Sigmoid colon (tissue), 7 donors: ENCODE data around the gene PRCP. TPM values are rescaled to one million over a fixed set of nuclear protein-coding genes. Genes with fewer than 3 reads are reported as not detected.

Experiments used
- DNase-seq: peaks from one replicate; pipeline ENCODE4 v3.0.0-alpha.2; 2019
- H3K27ac ChIP-seq, 4 donors: fragments of 200-600 bp; sonication (generic); one replicate each; pipeline ENCODE4 v1.5.1; 2016 to 2019; ENCODE audit warnings: mild to moderate bottlenecking in 1 of 4
- H3K27me3 ChIP-seq, 3 donors: fragments of 200-600 bp; sonication (generic); one replicate each; pipeline ENCODE4 v1.5.1; 2019; ENCODE audit warnings: mild to moderate bottlenecking in 1 of 3
- H3K36me3 ChIP-seq, 4 donors: fragments of 200-600 bp; sonication (generic); one replicate each; pipeline ENCODE4 v1.5.1; 2016 to 2019
- H3K4me1 ChIP-seq, 4 donors: fragments of 200-600 bp; sonication (generic); one replicate each; pipeline ENCODE4 v1.5.1; 2017 to 2019
- H3K4me3 ChIP-seq, 4 donors: fragments of 200-600 bp; sonication (generic); one replicate each; pipeline ENCODE4 v1.5.1; 2017 to 2019; ENCODE audit warnings: mild to moderate bottlenecking in 2 of 4, moderate library complexity in 1 of 4
- H3K9me3 ChIP-seq, 4 donors: fragments of 200-600 bp in 3 of 4; sonication (generic) in 3 of 4; one replicate each; pipeline versions ENCODE4 v1.5.1 to v1.6.1; 2013 to 2019
- CTCF ChIP-seq, 4 experiments: fragments of 450-650 bp in 3 of 4; fragments of 200-600 bp in 1 of 4; IDR thresholded peaks; one replicate each; pipeline ENCODE4 v1.5.1; 2016 to 2019; ENCODE audit warnings: antibody characterized with exemption in 4 of 4, mild to moderate bottlenecking in 3 of 4, moderate library complexity in 2 of 4
- EP300 ChIP-seq, 4 donors: sonication (generic); formaldehyde crosslinking; IDR thresholded peaks; one replicate each; pipeline ENCODE4 v1.6.1; 2017; ENCODE audit warnings: antibody characterized with exemption in 4 of 4
- POLR2A ChIP-seq, 2 donors: fragments of 450-650 bp; IDR thresholded peaks; one replicate each; pipeline ENCODE4 v1.6.1; 2016; ENCODE audit warnings: antibody characterized with exemption in 2 of 2, mild to moderate bottlenecking in 2 of 2, moderate library complexity in 2 of 2
- POLR2AphosphoS5 ChIP-seq, 4 donors: sonication (generic); formaldehyde crosslinking; IDR thresholded peaks; one replicate each; pipeline ENCODE4 v1.6.1; 2017; ENCODE audit warnings: antibody characterized with exemption in 4 of 4
- WGBS, 2 donors: extraction: QIAGEN DNeasy Blood & Tissue Kit; methylation state at CpG; one replicate each; pipeline ENCODE4 v1.1.7; 2013; 5-methylcytosine and 5-hydroxymethylcytosine counted together
- intact Hi-C: fragments of 100-400 bp; cut with DNase I; formaldehyde crosslinking; loops from one replicate; pipeline ENCODE4 v1.15.1; 2023
- polyA plus RNA-seq, 3 donors: library from polyadenylated mRNA; stranded (reverse); fragments of 200-250 nt; gene quantifications; one replicate each; pipeline ENCODE4 v1.2.3, GENCODE V29; 2013
- total RNA-seq, 4 donors: library from RNA; depleted of rRNA; stranded (reverse); fragments of >200 nt; gene quantifications; one replicate each; pipeline ENCODE4 v1.1.0, GENCODE V29; 2016
- donor health status: healthy with polysubstance abuse.
- donor health status: Bipolar disorder and iron deficiency.
- donor health status: healthy.

Gene PRCP
- total and polyA plus RNA-seq, 7 donors, result 12.6 to 40.2 (median 31.1) TPM

- H3K36me3 ChIP-seq, result no peaks in the 10 kb centered on the region
- no peaks in the 10 kb centered on the region for H3K27me3 ChIP-seq
- no peaks in the 10 kb centered on the region for H3K9me3 ChIP-seq
- no peak overlapping the region for H3K4me3 ChIP-seq
- H3K27ac ChIP-seq, result no peak overlapping the region
- intact Hi-C loops, result no loop called here
- no peaks in the 10 kb centered on the region for H3K4me1 ChIP-seq
- no peak for DNase-seq
- WGBS, 2 donors, result 90 to 91% methylated on average over 3 of the region's 3 CpGs
- TF ChIP-seq EP300 (IDR thresholded peaks at IDR 0.05), result no peak
Measured at GRCh38 chr11:82807646-82808045, 92.6 kb downstream of the PRCP start.

GRCh38 chr11:82802710-82803109 is 97.5 kb downstream of the PRCP start:
- no peak for DNase-seq
- Histone ChIP-seq H3K9me3 (no peaks in the 10 kb centered on the region), H3K4me3 (no peak overlapping the region), H3K27ac (no peak overlapping the region), H3K4me1 (no peaks in the 10 kb centered on the region), H3K36me3 (no peaks in the 10 kb centered on the region), H3K27me3 (no peaks in the 10 kb centered on the region)
- WGBS, 2 donors, result 54 to 73% methylated on average over 1 of the region's 1 CpG
- intact Hi-C loops, result no loop called here
- no peak for TF ChIP-seq POLR2AphosphoS5 (IDR thresholded peaks at IDR 0.05)

GRCh38 chr11:82796998-82797961 is 103.0 kb downstream of the PRCP start:
- Histone ChIP-seq H3K4me1 (no peaks in the 10 kb centered on the region), H3K27ac (peak overlapping the region in 1 of 4 donors; percentile 5), H3K9me3 (no peaks in the 10 kb centered on the region), H3K27me3 (no peaks in the 10 kb centered on the region), H3K36me3 (no peaks in the 10 kb centered on the region), H3K4me3 (no peak overlapping the region)
- WGBS, 2 donors, result 85 to 86% methylated on average over 3 of the region's 3 CpGs
- TF ChIP-seq POLR2A (IDR thresholded peaks at IDR 0.05) (no peak), CTCF (IDR thresholded peaks at IDR 0.05) (no peak), EP300 (IDR thresholded peaks at IDR 0.05) (no peak), POLR2AphosphoS5 (IDR thresholded peaks at IDR 0.05) (no peak)
- DNase-seq, result no peak
- intact Hi-C loops, result no loop called here

GRCh38 chr11:82794490-82794889 is 105.7 kb downstream of the PRCP start:
- intact Hi-C loops, result no loop called here
- TF ChIP-seq CTCF (IDR thresholded peaks at IDR 0.05), result no peak
- TF ChIP-seq POLR2AphosphoS5 (IDR thresholded peaks at IDR 0.05), result no peak
- no peak for TF ChIP-seq POLR2A (IDR thresholded peaks at IDR 0.05)
- no peak for TF ChIP-seq EP300 (IDR thresholded peaks at IDR 0.05)
- Histone ChIP-seq H3K4me3 (no peak overlapping the region), H3K36me3 (no peaks in the 10 kb centered on the region), H3K27ac (no peak overlapping the region), H3K4me1 (no peaks in the 10 kb centered on the region), H3K27me3 (no peaks in the 10 kb centered on the region), H3K9me3 (no peaks in the 10 kb centered on the region)
- WGBS, 2 donors, result 82 to 86% methylated on average over 3 of the region's 3 CpGs
- DNase-seq, result no peak

GRCh38 chr11:82792822-82793569 is 107.2 kb downstream of the PRCP start:
- Histone ChIP-seq H3K27me3 (no peaks in the 10 kb centered on the region), H3K4me3 (no peak overlapping the region), H3K36me3 (no peaks in the 10 kb centered on the region), H3K9me3 (no peaks in the 10 kb centered on the region), H3K27ac (no peak overlapping the region), H3K4me1 (no peaks in the 10 kb centered on the region)
- no peak for TF ChIP-seq POLR2A (IDR thresholded peaks at IDR 0.05)
- no peak for TF ChIP-seq POLR2AphosphoS5 (IDR thresholded peaks at IDR 0.05)
- TF ChIP-seq EP300 (IDR thresholded peaks at IDR 0.05), result no peak
- no peak for TF ChIP-seq CTCF (IDR thresholded peaks at IDR 0.05)
- intact Hi-C loops, result no loop called here
- WGBS, 2 donors, result 89 to 92% methylated on average over 6 of the region's 6 CpGs
- DNase-seq, result no peak
